ENCODE data around the gene OSBP. TPM values are rescaled to one million over a fixed set of nuclear protein-coding genes. Genes with fewer than 3 reads are reported as not detected.

The OSBP gene
- total and polyA plus RNA-seq, 4 donors: 16.5 to 92.5 (median 36.5) TPM

- Histone ChIP-seq H3K36me3 (ENCODE audit: control insufficient read depth in 4 of 4, insufficient read depth in 3 of 4, low read depth in 1 of 4, low read length in 3 of 4) (peaks cover 0 to 2% (median 0%) of the 10 kb centered on the region in 4 donors), H3K27me3 (ENCODE audit: control insufficient read depth in 4 of 4, insufficient read depth in 4 of 4, low read length in 3 of 4) (no peaks in the 10 kb centered on the region), H3K27ac (ENCODE audit: low read depth in 1 of 2, low read length in 2 of 2) (peak overlapping the region; percentile 85 to 93), H3K4me3 (ENCODE audit: low read depth in 1 of 3, low read length in 3 of 3) (peak overlapping the region; percentile 38 to 72 (median 55)), H3K4me1 (ENCODE audit: control insufficient read depth in 4 of 4, insufficient read depth in 4 of 4, low read length in 3 of 4) (peaks cover 6 to 39% (median 25%) of the 10 kb centered on the region in 4 donors), H3K9me3 (ENCODE audit: control insufficient read depth in 4 of 4, low read length in 3 of 4) (no peaks in the 10 kb centered on the region), H3K9ac (ENCODE audit: low read depth in 1 of 2, low read length in 2 of 2) (peak overlapping the region; percentile 84 to 87)
- no peak for DNase-seq (ENCODE audit: low spot score)
- no peak for TF ChIP-seq YY1 (IDR thresholded peaks at IDR 0.05)
- TF ChIP-seq FOXA1 (IDR thresholded peaks at IDR 0.05): no peak
- no peak for TF ChIP-seq ZBTB33 (IDR thresholded peaks at IDR 0.05)
- peak in 1 of 2 donors; percentile 11 for TF ChIP-seq JUND (IDR thresholded peaks at IDR 0.05)
- peak in 1 of 2 donors; percentile 35 for TF ChIP-seq HNF4A (conservative IDR thresholded peaks at IDR 0.05)
- TF ChIP-seq GABPA (IDR thresholded peaks at IDR 0.05 in 1 of 2, conservative IDR thresholded peaks at IDR 0.05 in 1 of 2): no peak
- no peak for TF ChIP-seq SP1 (IDR thresholded peaks at IDR 0.05)
- TF ChIP-seq RXRA (IDR thresholded peaks at IDR 0.05): peak; percentile 22 to 34
- TF ChIP-seq NR2F2 (IDR thresholded peaks at IDR 0.05): no peak
- TF ChIP-seq CTCF (IDR thresholded peaks at IDR 0.05; ENCODE audit: low read depth, low read length, missing input control): no peak
- TF ChIP-seq EGR1 (IDR thresholded peaks at IDR 0.05; ENCODE audit: low read depth in 2 of 2): peak in 1 of 2 donors; percentile 48
- TF ChIP-seq RAD21 (IDR thresholded peaks at IDR 0.05): peak; percentile 4 to 6
- TF ChIP-seq HNF4G (IDR thresholded peaks at IDR 0.05): no peak
- peak; percentile 81 for TF ChIP-seq REST (IDR thresholded peaks at IDR 0.05)
- peak; percentile 1 for TF ChIP-seq FOXA2 (IDR thresholded peaks at IDR 0.05)
- TF ChIP-seq MAX (IDR thresholded peaks at IDR 0.05): peak; percentile 58
- no peak for TF ChIP-seq ATF3 (IDR thresholded peaks at IDR 0.05)
- TF ChIP-seq TAF1 (conservative IDR thresholded peaks at IDR 0.05): peak; percentile 71
- 15% methylated on average over 18 of the region's 18 CpGs for WGBS
Measured at GRCh38 chr11:59616396-59616982, 915 bp upstream of the OSBP start.
